ENCODE measurements around the gene CTNNA3.
"Not testable (repeated sequence)": the region's sequence is repeated elsewhere in the genome, so short reads cannot be mapped to it uniquely, and the experiment has no call there.

The CTNNA3 gene

GRCh38 chr10:67242528-67242927 is 453.5 kb downstream of the CTNNA3 start:
- Histone ChIP-seq H3K36me3 (no peaks in the 10 kb centered on the region), H3K4me1 (no peaks in the 10 kb centered on the region), H3K9me3 (no peaks in the 10 kb centered on the region), H3K4me3 (ENCODE audit: low read depth, low read length) (no peak overlapping the region), H3K27me3 (no peaks in the 10 kb centered on the region)
- DNase-seq: no peak
- TF ChIP-seq CTCF (IDR thresholded peaks at IDR 0.05; ENCODE audit: low read depth, low read length): no peak

GRCh38 chr10:67241451-67241850 is 454.5 kb downstream of the CTNNA3 start:
- no peaks in the 10 kb centered on the region for H3K36me3 ChIP-seq
- H3K27me3 ChIP-seq: no peaks in the 10 kb centered on the region

GRCh38 chr10:67239864-67240497 is 456.0 kb downstream of the CTNNA3 start:
- no peak for TF ChIP-seq CTCF (IDR thresholded peaks at IDR 0.05; ENCODE audit: low read depth, low read length)
- no peaks in the 10 kb centered on the region for H3K36me3 ChIP-seq
- DNase-seq: no peak
- H3K27me3 ChIP-seq: no peaks in the 10 kb centered on the region
- H3K4me1 ChIP-seq: no peaks in the 10 kb centered on the region
- H3K9me3 ChIP-seq: no peaks in the 10 kb centered on the region
- H3K4me3 ChIP-seq (ENCODE audit: low read depth, low read length): no peak overlapping the region

More at GRCh38 chr10:67241451-67241850, 454.5 kb downstream of the CTNNA3 start:
- H3K9me3 ChIP-seq: no peaks in the 10 kb centered on the region
- DNase-seq: no peak
- no peak for TF ChIP-seq CTCF (IDR thresholded peaks at IDR 0.05; ENCODE audit: low read depth, low read length)
- no peaks in the 10 kb centered on the region for H3K4me1 ChIP-seq
- no peak overlapping the region for H3K4me3 ChIP-seq (ENCODE audit: low read depth, low read length)

GRCh38 chr10:67230680-67231500 is 465.1 kb downstream of the CTNNA3 start:
- H3K9me3 ChIP-seq; DNase-seq; H3K4me1 ChIP-seq; H3K36me3 ChIP-seq; H3K27me3 ChIP-seq; H3K4me3 ChIP-seq (ENCODE audit: low read depth, low read length): not testable (repeated sequence)

- TF ChIP-seq CTCF (IDR thresholded peaks at IDR 0.05; ENCODE audit: low read depth, low read length): no peak
- no peak for DNase-seq
- H3K4me3 ChIP-seq (ENCODE audit: low read depth, low read length): no peak overlapping the region
These were observed 470.8 kb downstream of the CTNNA3 start for GRCh38 chr10:67225226-67225625.

GRCh38 chr10:67224553-67224952 is 471.4 kb downstream of the CTNNA3 start:
- Histone ChIP-seq H3K9me3 (no peaks in the 10 kb centered on the region), H3K27me3 (0 out of 2 replicates have a peak, but pooled peaks cover 6% of the 10 kb centered on the region), H3K36me3 (no peaks in the 10 kb centered on the region), H3K4me3 (ENCODE audit: low read depth, low read length) (no peak overlapping the region), H3K4me1 (no peaks in the 10 kb centered on the region)
- no peak for TF ChIP-seq CTCF (IDR thresholded peaks at IDR 0.05; ENCODE audit: low read depth, low read length)
- no peak for DNase-seq

More at GRCh38 chr10:67225226-67225625, 470.8 kb downstream of the CTNNA3 start:
- 0 out of 2 replicates have a peak, but pooled peaks cover 6% of the 10 kb centered on the region for H3K27me3 ChIP-seq
- no peaks in the 10 kb centered on the region for H3K9me3 ChIP-seq
- no peaks in the 10 kb centered on the region for H3K36me3 ChIP-seq
- no peaks in the 10 kb centered on the region for H3K4me1 ChIP-seq

Data from BE2C (cell line).